Mesenchymal stem cell (in vitro differentiated cells and primary cell): ENCODE measurements around the gene ATP5F1C.
A peak's percentile ranks its signal among the peaks of the same experiment; 100 is the strongest.

Experiments used
- DNase-seq: peaks from one replicate; pipeline ENCODE4 v3.0.0-alpha.2; 2013
- H2AFZ ChIP-seq: one replicate; pipeline ENCODE4 v1.6.1; 2013; ENCODE audit warnings: low read depth, mild to moderate bottlenecking, control low read depth, inconsistent platforms, low read length, moderate library complexity
- H2AK5ac ChIP-seq: 2 replicates; pipeline ENCODE4 v1.6.1; 2013; ENCODE audit warnings: low read length, moderate library complexity, mild to moderate bottlenecking, inconsistent platforms; ENCODE audit not compliant: severe bottlenecking
- H2BK120ac ChIP-seq: one replicate; pipeline ENCODE4 v1.6.1; 2013; ENCODE audit warnings: low read depth, mild to moderate bottlenecking, inconsistent platforms, low read length, moderate library complexity
- H2BK12ac ChIP-seq, 2 experiments: one replicate each; pipeline ENCODE4 v1.6.1; 2013; ENCODE audit warnings: inconsistent platforms in 2 of 2, low read length in 2 of 2, mild to moderate bottlenecking in 2 of 2, moderate library complexity in 2 of 2, control low read depth in 1 of 2
- H2BK15ac ChIP-seq: one replicate; pipeline ENCODE4 v1.6.1; 2013; ENCODE audit warnings: mild to moderate bottlenecking, low read depth, inconsistent platforms; ENCODE audit not compliant: poor library complexity, severe bottlenecking
- H2BK5ac ChIP-seq: 2 replicates; pipeline ENCODE4 v1.6.1; 2013; ENCODE audit warnings: low read depth, mild to moderate bottlenecking, low read length, control low read depth, inconsistent platforms; ENCODE audit not compliant: poor library complexity, severe bottlenecking
- H3K14ac ChIP-seq, 2 experiments: one replicate each; pipeline ENCODE4 v1.6.1; 2013; ENCODE audit warnings: inconsistent platforms in 2 of 2, low read length in 2 of 2, control low read depth in 1 of 2, mild to moderate bottlenecking in 1 of 2, moderate library complexity in 1 of 2
- H3K18ac ChIP-seq, 2 experiments: one replicate each; pipeline ENCODE4 v1.6.1; 2013; ENCODE audit warnings: inconsistent platforms in 2 of 2, low read length in 2 of 2, control low read depth in 1 of 2, low read depth in 1 of 2, mild to moderate bottlenecking in 1 of 2
- H3K23ac ChIP-seq, 2 experiments: one replicate each; pipeline ENCODE4 v1.6.1; 2013; ENCODE audit warnings: inconsistent platforms in 2 of 2, low read length in 2 of 2, mild to moderate bottlenecking in 2 of 2, moderate library complexity in 2 of 2, control low read depth in 1 of 2
- H3K27ac ChIP-seq: 2 replicates; pipeline ENCODE4 v1.5.1; 2013; ENCODE audit warnings: mild to moderate bottlenecking, moderate library complexity, low read length, control low read depth, inconsistent platforms; ENCODE audit not compliant: poor library complexity, severe bottlenecking
- H3K27me3 ChIP-seq, 2 experiments: 2 replicates each; pipeline versions ENCODE4 v1.6.1 to v1.7.0; 2013; ENCODE audit warnings: low read length in 2 of 2, mild to moderate bottlenecking in 2 of 2, moderate library complexity in 2 of 2, control low read depth in 1 of 2, inconsistent platforms in 1 of 2; ENCODE audit not compliant: control insufficient read depth in 1 of 2, insufficient read depth in 1 of 2
- H3K36me3 ChIP-seq, 2 experiments: 2 replicates each; pipeline versions ENCODE4 v1.6.1 to v1.7.0; 2013; ENCODE audit warnings: low read length in 2 of 2, control low read depth in 1 of 2, inconsistent platforms in 1 of 2, low read depth in 1 of 2, mild to moderate bottlenecking in 1 of 2; ENCODE audit not compliant: insufficient read depth in 2 of 2, control insufficient read depth in 1 of 2
- H3K4ac ChIP-seq, 2 experiments: one replicate each; pipeline ENCODE4 v1.6.1; 2013; ENCODE audit warnings: inconsistent platforms in 2 of 2, low read length in 2 of 2, mild to moderate bottlenecking in 2 of 2, moderate library complexity in 2 of 2, control low read depth in 1 of 2, low read depth in 1 of 2
- H3K4me1 ChIP-seq: 2 replicates; pipeline ENCODE4 v1.6.1; 2013; ENCODE audit warnings: low read depth, low read length, control low read depth; ENCODE audit not compliant: control insufficient read depth, insufficient read depth
- H3K4me2 ChIP-seq: 2 replicates; pipeline ENCODE4 v1.6.1; 2013; ENCODE audit warnings: low read length, mild to moderate bottlenecking, inconsistent platforms; ENCODE audit not compliant: poor library complexity, severe bottlenecking
- H3K4me3 ChIP-seq, 2 experiments: 2 replicates each; pipeline versions ENCODE4 v1.5.1 to v1.7.0; 2013; ENCODE audit warnings: low read length in 2 of 2, mild to moderate bottlenecking in 2 of 2, control low read depth in 1 of 2, low read depth in 1 of 2; ENCODE audit not compliant: insufficient read depth in 1 of 2
- H3K79me1 ChIP-seq: replicated peaks from 2 replicates; pipeline ENCODE4 v1.6.1; 2013; ENCODE audit warnings: mild to moderate bottlenecking, control low read depth, low read length, inconsistent platforms; ENCODE audit not compliant: poor library complexity, severe bottlenecking
- H3K9ac ChIP-seq: 2 replicates; pipeline ENCODE4 v1.7.0; 2013; ENCODE audit warnings: mild to moderate bottlenecking, low read length, moderate library complexity
- H3K9me3 ChIP-seq: 2 replicates; pipeline ENCODE4 v1.7.0; 2013; ENCODE audit warnings: mild to moderate bottlenecking, low read length; ENCODE audit not compliant: control insufficient read depth
- H4K8ac ChIP-seq: one replicate; pipeline ENCODE4 v1.6.1; 2013; ENCODE audit warnings: inconsistent platforms, mild to moderate bottlenecking, low read length, moderate library complexity
- H4K91ac ChIP-seq: one replicate; pipeline ENCODE4 v1.6.1; 2013; ENCODE audit warnings: mild to moderate bottlenecking, low read length, inconsistent platforms
- WGBS: methylation state at CpG from one replicate; pipeline ENCODE4 v1.1.7; 2013; ENCODE audit warnings: mixed read lengths; 5-methylcytosine and 5-hydroxymethylcytosine counted together

ATP5F1C gene

GRCh38 chr10:7834262-7834661, 46.3 kb downstream of the ATP5F1C start:
- Histone ChIP-seq H4K8ac (no peak overlapping the region), H4K91ac (no peak overlapping the region), H2BK120ac (no peak overlapping the region), H3K14ac (no peak overlapping the region), H3K4me2 (no peak overlapping the region), H3K9ac (no peak overlapping the region), H3K18ac (no peak overlapping the region), H3K9me3 (no peaks in the 10 kb centered on the region), H3K4me1 (peaks cover 2% of the 10 kb centered on the region), H2BK5ac (no peak overlapping the region), H2AK5ac (no peak overlapping the region), H3K27me3 (no peaks in the 10 kb centered on the region), H2AFZ (no peak overlapping the region), H3K4ac (no peak overlapping the region), H3K23ac (no peak overlapping the region), H3K36me3 (peaks cover 0 to 8% of the 10 kb centered on the region in 2 experiments), H3K79me1 (peaks cover 44% of the 10 kb centered on the region), H3K4me3 (no peak overlapping the region), H2BK15ac (no peak overlapping the region), H2BK12ac (no peak overlapping the region), H3K27ac (no peak overlapping the region)
- DNase-seq: no peak
- no CpG with 5 or more reads among the region's 3 CpGs for WGBS

DNA sequence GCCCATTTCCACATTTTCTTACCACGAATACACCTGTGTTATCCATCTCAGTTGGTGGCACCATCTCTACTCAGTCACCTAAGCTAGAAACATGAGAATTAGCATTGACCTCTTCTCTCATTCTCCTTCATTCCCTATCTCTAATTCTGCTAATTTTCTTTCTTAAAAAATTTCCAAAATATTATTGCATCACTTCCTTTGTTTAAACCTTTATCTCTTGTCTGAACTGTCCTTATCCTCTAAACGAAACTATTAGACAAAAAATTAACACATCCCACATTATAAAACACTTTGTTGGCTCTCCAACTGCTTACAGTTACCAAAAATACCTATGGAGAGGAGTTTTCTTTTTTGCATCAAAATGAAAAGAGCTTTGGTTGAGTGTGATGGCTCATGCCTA, 48.6 kb downstream of the ATP5F1C start:
- Histone ChIP-seq H2AK5ac (no peak overlapping the region), H3K9ac (no peak overlapping the region), H3K27ac (no peak overlapping the region), H3K4me2 (no peak overlapping the region), H2BK12ac (no peak overlapping the region), H3K36me3 (peaks cover 0 to 8% of the 10 kb centered on the region in 2 experiments), H2AFZ (no peak overlapping the region), H4K91ac (no peak overlapping the region), H3K79me1 (peaks cover 39% of the 10 kb centered on the region), H3K14ac (no peak overlapping the region), H3K4me1 (peaks cover 2% of the 10 kb centered on the region), H3K18ac (no peak overlapping the region), H2BK5ac (no peak overlapping the region), H3K4ac (no peak overlapping the region), H4K8ac (no peak overlapping the region), H2BK15ac (no peak overlapping the region), H3K4me3 (no peak overlapping the region), H3K27me3 (no peaks in the 10 kb centered on the region), H2BK120ac (no peak overlapping the region), H3K9me3 (no peaks in the 10 kb centered on the region), H3K23ac (no peak overlapping the region)
- WGBS: over 99% methylated on average over 2 of the region's 2 CpGs
- no peak for DNase-seq

- H3K4ac ChIP-seq: no peak overlapping the region
- no CpG with 5 or more reads among the region's 1 CpG for WGBS
- H2BK5ac ChIP-seq: no peak overlapping the region
- no peak overlapping the region for H3K4me2 ChIP-seq
- H3K27me3 ChIP-seq: no peaks in the 10 kb centered on the region
- no peak overlapping the region for H2BK12ac ChIP-seq
- H3K27ac ChIP-seq: no peak overlapping the region
- H2BK15ac ChIP-seq: no peak overlapping the region
- no peak overlapping the region for H2AFZ ChIP-seq
- peaks cover 16% of the 10 kb centered on the region for H3K79me1 ChIP-seq
- H3K14ac ChIP-seq: no peak overlapping the region
- H3K4me1 ChIP-seq: no peaks in the 10 kb centered on the region
- H2AK5ac ChIP-seq: no peak overlapping the region
- H3K9me3 ChIP-seq: no peaks in the 10 kb centered on the region
- no peak overlapping the region for H3K23ac ChIP-seq
- no peak overlapping the region for H3K18ac ChIP-seq
- no peak overlapping the region for H4K8ac ChIP-seq
- no peak overlapping the region for H2BK120ac ChIP-seq
- no peak overlapping the region for H4K91ac ChIP-seq
- H3K9ac ChIP-seq: no peak overlapping the region
- H3K36me3 ChIP-seq: no peaks in the 10 kb centered on the region
- H3K4me3 ChIP-seq: no peak overlapping the region
- DNase-seq: no peak
These were observed 58.6 kb downstream of the ATP5F1C start for GRCh38 chr10:7846591-7846990.

DNA sequence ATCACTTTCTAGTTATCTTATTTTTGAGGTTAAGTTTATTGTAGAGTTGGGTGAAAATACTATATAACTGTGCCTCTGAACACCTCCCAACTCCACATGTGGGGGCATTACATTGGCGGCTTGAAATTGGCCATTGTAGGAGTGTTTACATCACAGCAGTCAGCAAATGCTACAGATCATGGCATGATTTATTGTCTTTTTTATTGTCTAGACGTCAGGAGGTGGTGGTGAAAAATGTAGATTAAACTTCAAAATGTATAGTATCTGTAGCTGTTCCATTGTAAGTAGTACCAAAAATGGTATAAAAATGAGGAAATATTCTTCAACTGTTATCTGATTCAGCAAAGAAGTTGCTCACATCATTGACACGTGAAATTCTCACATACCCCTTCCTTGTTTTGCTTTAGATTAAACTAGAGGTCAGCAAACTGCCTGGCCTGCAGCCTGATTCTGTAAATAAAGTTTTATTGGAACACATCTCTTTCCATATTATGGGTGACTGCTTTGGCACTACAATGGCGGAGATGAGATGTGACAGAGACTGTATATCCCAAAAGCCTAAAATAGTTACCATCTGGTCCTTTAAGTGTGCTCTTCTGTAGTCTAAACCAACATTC, 65.4 kb downstream of the ATP5F1C start:
- H2BK120ac ChIP-seq: no peak overlapping the region
- no peak overlapping the region for H3K23ac ChIP-seq
- no peak overlapping the region for H2BK15ac ChIP-seq
- no peak overlapping the region for H3K27ac ChIP-seq
- no peak overlapping the region for H3K4me3 ChIP-seq
- H2BK5ac ChIP-seq: no peak overlapping the region
- H3K36me3 ChIP-seq: no peaks in the 10 kb centered on the region
- H4K91ac ChIP-seq: no peak overlapping the region
- no peaks in the 10 kb centered on the region for H3K27me3 ChIP-seq
- H4K8ac ChIP-seq: no peak overlapping the region
- H2AK5ac ChIP-seq: peak overlapping the region; percentile 53
- no peaks in the 10 kb centered on the region for H3K9me3 ChIP-seq
- H3K79me1 ChIP-seq: peaks cover 16% of the 10 kb centered on the region
- no peak overlapping the region for H3K4ac ChIP-seq
- H3K4me1 ChIP-seq: peaks cover 4% of the 10 kb centered on the region
- no peak overlapping the region for H2AFZ ChIP-seq
- 75% methylated on average over 4 of the region's 4 CpGs for WGBS
- no peak for DNase-seq
- H2BK12ac ChIP-seq: no peak overlapping the region
- no peak overlapping the region for H3K14ac ChIP-seq
- no peak overlapping the region for H3K18ac ChIP-seq
- no peak overlapping the region for H3K9ac ChIP-seq
- no peak overlapping the region for H3K4me2 ChIP-seq
